GM18868 (cell line): Measurements from ENCODE around the gene KLRG1.
A peak's percentile ranks its signal among the peaks of the same experiment; 100 is the strongest.

Experiments used
- ATAC-seq: cut with Tn5 transposase; IDR thresholded peaks from one replicate; pipeline ENCODE4 v1.9.1; 2021; ENCODE audit warnings: mild to moderate bottlenecking, moderate library complexity; ENCODE audit not compliant: unreplicated experiment

Gene KLRG1

GRCh38 chr12:8985213-8985754 is 4.1 kb upstream of the KLRG1 start:
- ATAC-seq: no peak

DNA sequence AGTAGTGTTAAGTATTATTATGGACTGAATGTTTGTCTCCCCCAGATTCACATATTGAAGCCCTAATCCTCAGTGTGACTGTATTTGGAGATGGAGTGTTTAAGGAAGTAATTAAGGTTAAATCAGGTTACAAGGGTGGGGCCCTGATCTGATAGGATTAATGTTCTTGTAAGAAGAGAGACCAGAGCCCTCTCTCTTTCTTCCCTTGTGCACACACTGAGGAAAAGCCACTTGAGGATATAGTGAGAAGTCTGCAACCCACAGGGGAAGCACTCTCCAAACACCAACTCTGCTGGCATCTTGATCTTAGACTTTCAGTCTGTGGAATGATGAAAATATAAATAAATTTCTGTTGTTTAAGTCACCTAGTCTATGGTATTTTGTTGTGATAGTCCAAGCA is 2.2 kb upstream of the KLRG1 start:
- no peak for ATAC-seq

GRCh38 chr12:8987685-8988084 is 1.7 kb upstream of the KLRG1 start:
- ATAC-seq: no peak

DNA sequence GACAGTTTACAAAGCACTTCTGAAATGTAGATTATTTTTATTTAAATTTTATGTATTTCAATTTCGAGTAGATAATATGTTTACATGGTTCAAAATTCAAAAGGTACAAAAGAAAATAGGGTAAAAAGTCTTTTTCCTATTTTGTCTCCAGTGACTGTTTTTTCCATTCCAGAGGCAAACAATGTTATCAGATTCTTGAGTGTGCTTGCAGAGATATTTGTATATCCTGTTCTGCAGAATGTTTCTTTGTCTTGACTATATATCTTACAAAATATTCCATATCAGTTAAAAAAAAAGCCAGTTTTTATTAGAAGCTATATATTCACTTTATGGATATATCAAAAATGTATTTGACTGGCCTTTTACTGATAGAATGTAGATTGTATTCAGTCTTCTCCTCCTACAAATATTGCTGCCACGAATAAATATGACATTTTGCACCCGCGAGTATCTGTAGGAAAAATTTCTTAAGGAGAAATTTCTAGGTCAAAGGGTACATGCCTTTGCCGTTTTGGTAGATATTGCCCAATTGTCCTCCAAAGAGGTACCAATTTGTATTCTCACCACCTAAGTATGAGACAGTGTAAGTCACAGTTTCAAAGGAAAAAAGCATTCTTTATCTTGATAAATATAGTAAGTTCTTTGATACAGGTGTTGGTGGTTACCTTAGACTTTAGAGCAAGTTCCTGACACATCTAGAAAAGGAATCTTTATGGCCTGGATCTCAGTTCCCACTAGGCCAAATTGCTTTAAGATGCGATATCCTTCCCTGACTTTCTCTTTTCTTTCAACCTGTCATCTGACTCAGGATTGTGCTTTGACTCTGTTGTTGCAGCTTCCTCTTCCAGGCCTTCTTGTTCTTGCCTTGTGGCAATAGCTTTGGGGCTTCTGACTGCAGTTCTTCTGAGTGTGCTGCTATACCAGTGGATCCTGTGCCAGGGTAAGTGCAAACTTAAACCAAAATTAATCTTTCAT is 2.3 kb downstream of the KLRG1 start:
- no peak for ATAC-seq

DNA sequence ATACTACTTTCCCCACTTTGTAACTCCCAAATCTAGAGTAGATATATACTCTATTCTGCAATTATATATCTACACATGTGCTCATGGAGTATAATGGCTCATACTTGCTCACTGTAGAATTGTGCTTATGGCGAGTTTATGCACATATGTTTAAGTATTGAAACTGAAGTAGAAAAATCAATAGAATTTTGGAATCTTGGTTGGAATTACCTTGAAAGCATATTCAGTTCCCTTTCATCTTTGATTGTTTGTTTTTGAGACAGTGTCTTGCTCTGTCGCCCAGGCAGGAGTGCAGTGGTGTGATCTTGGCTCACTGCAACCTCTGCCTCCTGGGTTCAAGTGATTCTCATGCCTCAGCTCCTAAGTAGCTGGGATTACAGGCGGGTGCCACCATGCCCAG is 4.5 kb downstream of the KLRG1 start:
- no peak for ATAC-seq

DNA sequence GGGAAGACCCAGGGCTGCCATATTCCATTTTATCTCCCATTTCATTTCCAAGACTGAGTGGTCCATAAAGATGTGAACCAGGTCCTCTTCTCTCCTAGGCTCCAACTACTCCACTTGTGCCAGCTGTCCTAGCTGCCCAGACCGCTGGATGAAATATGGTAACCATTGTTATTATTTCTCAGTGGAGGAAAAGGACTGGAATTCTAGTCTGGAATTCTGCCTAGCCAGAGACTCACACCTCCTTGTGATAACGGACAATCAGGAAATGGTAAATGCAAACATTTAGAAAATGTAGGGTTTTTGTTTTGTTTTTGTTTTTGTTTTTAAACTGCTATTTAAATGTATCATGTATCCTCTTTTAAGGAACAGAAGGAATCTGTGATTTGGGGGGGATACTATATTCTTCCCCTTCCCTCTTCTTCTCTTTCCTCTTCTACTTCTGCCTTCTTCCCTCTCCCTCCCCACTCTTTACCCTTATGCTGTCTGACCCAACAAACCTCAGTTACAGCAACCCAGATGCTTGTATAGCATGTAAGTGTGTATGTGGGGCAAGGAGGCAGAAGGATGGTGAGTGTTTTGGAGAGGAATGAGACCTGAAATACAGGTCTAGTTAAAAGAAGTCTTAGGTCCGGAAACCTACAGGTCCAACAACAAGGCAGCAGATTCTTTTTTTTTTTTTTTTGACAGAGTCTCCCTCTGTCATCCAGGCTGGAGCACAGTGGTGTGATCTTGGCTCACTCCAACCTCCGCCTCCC is 5.9 kb downstream of the KLRG1 start:
- ATAC-seq: no peak

- peak; percentile 99 for ATAC-seq
Measured at GRCh38 chr12:8996682-8997405, 7.5 kb downstream of the KLRG1 start.

GRCh38 chr12:9001233-9001632 is 11.9 kb downstream of the KLRG1 start:
- ATAC-seq: no peak

- ATAC-seq: no peak
Measured at GRCh38 chr12:9002335-9002734, 13.0 kb downstream of the KLRG1 start.

DNA sequence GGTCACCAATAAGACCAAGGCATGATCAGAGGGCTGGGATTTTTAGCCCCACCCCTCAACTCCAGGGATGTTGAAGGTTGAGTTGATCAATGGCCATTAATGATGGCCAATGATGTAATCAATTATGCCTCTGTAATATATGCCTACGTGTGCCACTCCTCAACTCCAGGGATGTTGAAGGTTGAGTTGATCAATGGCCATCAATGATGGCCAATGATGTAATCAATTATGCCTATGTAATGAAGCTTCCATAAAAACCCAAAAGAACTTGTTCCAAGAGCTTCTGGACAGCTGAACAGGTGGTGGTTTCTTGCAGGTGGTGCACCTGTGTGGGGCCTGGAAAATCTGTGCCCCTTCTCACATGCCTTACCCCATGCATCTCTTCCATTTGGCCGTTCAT is 33.2 kb downstream of the KLRG1 start:
- ATAC-seq: no peak

GRCh38 chr12:9024512-9024911 is 35.2 kb downstream of the KLRG1 start:
- no peak for ATAC-seq

GRCh38 chr12:9027161-9028059 is 38.1 kb downstream of the KLRG1 start:
- no peak for ATAC-seq

DNA sequence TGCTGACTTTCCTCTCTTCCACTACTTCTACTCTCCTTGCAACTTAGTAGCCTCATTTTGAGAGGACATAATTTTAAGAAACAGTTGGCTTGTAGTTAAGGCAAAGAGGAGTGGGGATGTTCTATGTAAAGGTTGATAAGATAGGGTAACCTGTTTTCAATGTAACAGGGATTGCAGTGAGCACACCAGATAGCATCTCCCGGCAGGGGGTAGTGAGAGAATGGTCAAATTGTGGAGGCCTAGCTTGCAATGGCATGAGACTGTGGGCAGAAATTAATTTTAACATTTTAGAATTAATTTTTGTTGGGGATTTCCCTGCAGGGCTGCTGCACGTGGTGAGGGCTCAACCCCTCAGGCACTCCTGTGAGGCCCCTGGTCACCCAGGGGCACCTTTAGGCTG is 41.4 kb downstream of the KLRG1 start:
- ATAC-seq: no peak

GRCh38 chr12:9032202-9032964 is 43.0 kb downstream of the KLRG1 start:
- ATAC-seq: no peak

- no peak for ATAC-seq
Measured at GRCh38 chr12:9033265-9033887, 44.0 kb downstream of the KLRG1 start.

DNA sequence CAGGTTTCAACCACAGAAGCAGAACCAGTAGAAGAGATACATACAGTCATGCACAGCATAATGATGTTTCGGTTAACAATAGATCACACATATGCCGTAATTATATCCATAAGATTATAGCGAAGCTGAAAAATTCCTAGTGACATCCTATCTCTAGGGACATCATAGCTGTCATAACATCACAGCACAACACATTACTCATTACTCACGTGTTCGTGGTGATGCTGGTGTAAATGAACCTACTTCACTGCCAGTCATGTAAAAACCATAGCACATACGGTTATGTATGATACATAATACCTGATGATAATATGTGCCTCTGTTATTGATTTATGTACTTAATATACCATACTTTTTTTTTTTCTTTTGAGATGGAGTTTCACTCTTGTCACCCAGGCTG is 44.7 kb downstream of the KLRG1 start:
- no peak for ATAC-seq

GRCh38 chr12:9036227-9036626 is 46.9 kb downstream of the KLRG1 start:
- ATAC-seq: no peak

GRCh38 chr12:9037431-9037830 is 48.1 kb downstream of the KLRG1 start:
- no peak for ATAC-seq
